ENCODE results near the gene LPP. TPM values are rescaled to one million over a fixed set of nuclear protein-coding genes. Genes with fewer than 3 reads are reported as not detected.

LPP gene
- total and polyA plus RNA-seq, 2 donors (not counting 1 experiment from before 2014, with no cell fraction given), result 7.6 to 81.7 TPM

DNA sequence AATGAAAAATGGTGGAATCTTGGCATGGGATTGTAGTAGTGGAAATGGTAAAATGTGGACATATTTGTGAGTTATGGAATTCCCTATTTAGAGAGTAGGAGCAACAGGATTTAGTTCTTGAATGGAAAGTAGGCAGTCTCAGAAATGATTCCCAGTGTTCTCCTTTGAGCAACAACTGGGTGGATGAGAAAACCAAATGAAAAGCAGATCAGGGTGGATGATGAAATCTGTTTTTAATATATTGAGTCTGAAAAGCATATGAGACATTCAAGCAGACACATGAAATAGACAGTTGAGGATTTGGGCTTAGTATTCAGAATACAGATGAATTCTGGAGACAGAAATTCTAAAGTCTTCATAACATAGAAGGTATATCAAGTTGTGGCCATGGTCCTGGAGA lies 451.3 kb downstream of the LPP start:
- CTCF ChIA-PET, result no interaction called here
- ATAC-seq (ENCODE audit: low read depth), result no peak

GRCh38 chr3:188605905-188606304 lies 451.9 kb downstream of the LPP start:
- intact Hi-C loops (cut with micrococcal nuclease), result loop anchor here (5.0 kb wide), 1 partner anchor 86 kb away; no protein-coding TSS in a partner anchor
- peaks cover 12% of the 10 kb centered on the region for H3K4me1 Mint-ChIP-seq
- ATAC-seq (ENCODE audit: low read depth), result no peak

More for the DNA sequence above, 451.3 kb downstream of the LPP start:
- peaks cover 12% of the 10 kb centered on the region for H3K4me1 Mint-ChIP-seq
- no peaks in the 10 kb centered on the region for H3K4me1 ChIP-seq (ENCODE audit: control insufficient read depth in 2 of 2, insufficient read depth in 2 of 2, low read length in 2 of 2)
- no peak for DNase-seq
- POLR2A ChIA-PET, result no interaction called here
- H3K9me3 ChIP-seq (ENCODE audit: control extremely low read depth in 1 of 3, control insufficient read depth in 2 of 3, insufficient read depth in 1 of 3, low read length in 2 of 3), result peaks cover 0 to 7% (median 5%) of the 10 kb centered on the region in 3 donors
- no peak overlapping the region for H3K9ac ChIP-seq (ENCODE audit: low read length)
- H3K9me3 Mint-ChIP-seq (ENCODE audit: insufficient read depth), result peaks cover 5% of the 10 kb centered on the region
- H3K27me3 ChIP-seq (replicated peaks in 1 of 4; ENCODE audit: control extremely low read depth in 1 of 4, control insufficient read depth in 3 of 4, insufficient read depth in 4 of 4, low read length in 3 of 4), result no peaks in the 10 kb centered on the region
- no peaks in the 10 kb centered on the region for H4K20me1 ChIP-seq (ENCODE audit: control insufficient read depth, insufficient read depth, low read length, poor library complexity, severe bottlenecking)
- no peak overlapping the region for H3K27ac ChIP-seq (ENCODE audit: low read length in 2 of 2)
- H3K4me2 ChIP-seq (replicated peaks; ENCODE audit: low read depth, low read length, poor library complexity, severe bottlenecking), result no peak overlapping the region
- H3K4me3 ChIP-seq (ENCODE audit: control extremely low read depth in 1 of 5, extremely low read depth in 1 of 5, insufficient read depth in 1 of 5, low read depth in 2 of 5, low read length in 4 of 5), result no peak overlapping the region
- H3K36me3 ChIP-seq (replicated peaks in 1 of 2; ENCODE audit: control extremely low read depth in 1 of 2, control insufficient read depth in 1 of 2, extremely low read depth in 1 of 2, insufficient read depth in 2 of 2, low read length in 1 of 2), result peaks cover 1 to 13% of the 10 kb centered on the region in 2 experiments
- TF ChIP-seq CTCF (IDR thresholded peaks at IDR 0.05), result no peak
- no peak for TF ChIP-seq EZH2 (IDR thresholded peaks at IDR 0.05; ENCODE audit: borderline replicate concordance, insufficient read depth, low read depth, low read length, poor library complexity, severe bottlenecking)
- H2AFZ ChIP-seq (ENCODE audit: insufficient read depth, low read depth, low read length, poor library complexity, severe bottlenecking), result no peak overlapping the region
- no peaks in the 10 kb centered on the region for H3K27me3 Mint-ChIP-seq
- intact Hi-C loops (cut with micrococcal nuclease), result loop anchor here (5.0 kb wide), 1 partner anchor 87 kb away; no protein-coding TSS in a partner anchor
- no peak overlapping the region for H3K27ac Mint-ChIP-seq
- H3K4me3 Mint-ChIP-seq, result no peak overlapping the region
- H3K79me2 ChIP-seq (ENCODE audit: control insufficient read depth, insufficient read depth, low read length), result no peaks in the 10 kb centered on the region

More at GRCh38 chr3:188605905-188606304, 451.9 kb downstream of the LPP start:
- TF ChIP-seq CTCF (IDR thresholded peaks at IDR 0.05) (no peak), EZH2 (IDR thresholded peaks at IDR 0.05; ENCODE audit: borderline replicate concordance, insufficient read depth, low read depth, low read length, poor library complexity, severe bottlenecking) (no peak)
- Mint-ChIP-seq H3K4me3 (no peak overlapping the region), H3K27ac (no peak overlapping the region), H3K9me3 (ENCODE audit: insufficient read depth) (peaks cover 5% of the 10 kb centered on the region), H3K27me3 (no peaks in the 10 kb centered on the region)
- H3K9ac ChIP-seq (ENCODE audit: low read length), result no peak overlapping the region
- H3K9me3 ChIP-seq (ENCODE audit: control extremely low read depth in 1 of 3, control insufficient read depth in 2 of 3, insufficient read depth in 1 of 3, low read length in 2 of 3), result peaks cover 0 to 7% (median 5%) of the 10 kb centered on the region in 3 donors
- CTCF ChIA-PET, result no interaction called here
- H3K27me3 ChIP-seq (replicated peaks in 1 of 4; ENCODE audit: control extremely low read depth in 1 of 4, control insufficient read depth in 3 of 4, insufficient read depth in 4 of 4, low read length in 3 of 4), result no peaks in the 10 kb centered on the region
- no peaks in the 10 kb centered on the region for H4K20me1 ChIP-seq (ENCODE audit: control insufficient read depth, insufficient read depth, low read length, poor library complexity, severe bottlenecking)
- no peak overlapping the region for H3K27ac ChIP-seq (ENCODE audit: low read length in 2 of 2)
- peaks cover 1 to 13% of the 10 kb centered on the region in 2 experiments for H3K36me3 ChIP-seq (replicated peaks in 1 of 2; ENCODE audit: control extremely low read depth in 1 of 2, control insufficient read depth in 1 of 2, extremely low read depth in 1 of 2, insufficient read depth in 2 of 2, low read length in 1 of 2)
- POLR2A ChIA-PET, result no interaction called here
- no peaks in the 10 kb centered on the region for H3K4me1 ChIP-seq (ENCODE audit: control insufficient read depth in 2 of 2, insufficient read depth in 2 of 2, low read length in 2 of 2)
- no peak overlapping the region for H3K4me2 ChIP-seq (replicated peaks; ENCODE audit: low read depth, low read length, poor library complexity, severe bottlenecking)
- no peaks in the 10 kb centered on the region for H3K79me2 ChIP-seq (ENCODE audit: control insufficient read depth, insufficient read depth, low read length)
- no peak for DNase-seq
- no peak overlapping the region for H3K4me3 ChIP-seq (ENCODE audit: control extremely low read depth in 1 of 5, extremely low read depth in 1 of 5, insufficient read depth in 1 of 5, low read depth in 2 of 5, low read length in 4 of 5)
- H2AFZ ChIP-seq (ENCODE audit: insufficient read depth, low read depth, low read length, poor library complexity, severe bottlenecking), result no peak overlapping the region
- WGBS (ENCODE audit: insufficient coverage), result 83% methylated on average over 1 of the region's 5 CpGs
